Stimulated activated CD8-positive, alpha-beta memory T cell treated with anti-CD3 and anti-CD28 coated beads, Interleukin-12 subunit alpha, Interleukin-12 subunit beta, amount 100 ng/mL, for 24 hours (primary cell): ENCODE results near the gene FAM111B.
A peak's percentile ranks its signal among the peaks of the same experiment; 100 is the strongest.

Source experiments
- DNase-seq: peaks from one replicate; pipeline ENCODE4 v3.0.0-alpha.2; 2020; ENCODE audit errors: extremely low read depth

The FAM111B gene

DNA sequence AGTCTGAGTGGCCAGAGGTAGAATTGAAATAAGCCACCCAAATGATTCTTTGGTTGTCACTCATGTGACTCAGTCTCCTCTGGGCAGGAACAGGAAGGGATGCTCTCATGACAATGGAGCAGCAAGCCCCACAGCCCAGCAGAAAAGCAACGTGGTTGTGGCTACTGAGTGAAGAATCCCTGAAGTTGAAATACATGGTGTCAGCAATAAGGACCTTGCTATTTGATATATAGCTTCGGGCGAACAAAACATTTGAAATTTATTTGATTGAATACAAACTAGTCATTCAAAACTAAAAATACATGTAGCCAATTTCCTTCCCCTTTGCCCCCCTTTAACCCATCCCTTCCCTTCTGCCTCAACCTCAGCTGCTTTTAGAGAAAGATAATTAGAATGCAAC is 50.4 kb downstream of the FAM111B start:
- DNase-seq = no peak

DNA sequence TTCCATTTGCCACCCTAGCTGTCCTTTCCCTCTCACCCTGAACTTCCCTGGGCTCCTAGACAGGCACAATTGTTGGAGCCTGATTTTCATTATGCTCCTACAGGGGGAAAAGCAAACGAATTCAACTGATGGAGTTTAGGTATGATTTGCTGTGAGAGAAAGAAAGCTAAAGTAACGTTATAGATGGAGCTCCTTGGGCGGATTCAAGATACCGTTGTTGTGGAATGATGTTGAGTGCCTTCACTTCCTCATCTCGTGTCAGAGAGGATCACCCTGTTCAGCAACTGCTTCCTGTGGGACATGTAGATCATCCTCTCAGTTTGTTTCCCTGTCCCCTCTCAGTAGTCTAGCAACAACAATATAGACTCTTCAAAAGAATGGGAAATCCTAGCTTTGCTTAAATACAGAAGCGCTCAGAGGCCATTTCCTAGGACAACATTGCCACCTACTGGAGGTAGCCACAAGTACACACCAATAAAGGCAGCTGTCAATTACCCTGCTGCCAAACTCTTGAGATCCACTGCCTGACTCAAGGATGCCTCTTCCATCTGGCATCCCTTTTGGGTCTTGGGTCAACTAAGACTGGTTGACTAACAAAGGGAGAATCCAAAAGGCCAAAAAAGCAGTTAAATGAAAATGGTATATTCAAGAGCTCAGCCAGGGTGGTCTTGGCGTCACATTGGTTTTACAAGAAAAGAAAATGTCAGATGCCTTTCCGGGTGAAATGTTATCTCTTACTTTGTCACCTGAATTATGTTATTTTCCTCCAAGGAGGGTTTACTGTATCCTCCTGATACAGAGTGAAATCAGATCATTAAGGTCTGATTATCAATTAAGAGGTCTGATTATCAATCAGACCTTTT is 51.4 kb downstream of the FAM111B start:
- no peak for DNase-seq

DNA sequence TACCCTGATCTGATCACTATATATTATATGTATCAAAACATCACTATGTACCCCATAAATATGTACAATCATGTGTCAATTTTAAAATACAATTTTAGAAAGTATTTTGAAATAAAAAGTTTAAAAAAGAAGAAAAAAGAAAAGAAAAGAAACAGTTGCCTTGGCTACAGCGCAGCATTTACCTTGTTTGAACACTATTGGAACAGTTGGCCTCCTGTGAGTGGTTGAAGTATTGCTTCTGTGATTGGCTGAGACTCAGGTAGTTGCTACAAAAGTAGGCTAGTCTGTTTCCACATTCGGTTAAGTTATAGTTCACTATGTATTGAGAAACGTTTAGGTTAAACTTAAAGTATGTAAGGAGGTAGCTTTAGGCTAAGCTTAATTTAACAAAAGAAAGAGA is 57.0 kb downstream of the FAM111B start:
- DNase-seq = no peak

DNA sequence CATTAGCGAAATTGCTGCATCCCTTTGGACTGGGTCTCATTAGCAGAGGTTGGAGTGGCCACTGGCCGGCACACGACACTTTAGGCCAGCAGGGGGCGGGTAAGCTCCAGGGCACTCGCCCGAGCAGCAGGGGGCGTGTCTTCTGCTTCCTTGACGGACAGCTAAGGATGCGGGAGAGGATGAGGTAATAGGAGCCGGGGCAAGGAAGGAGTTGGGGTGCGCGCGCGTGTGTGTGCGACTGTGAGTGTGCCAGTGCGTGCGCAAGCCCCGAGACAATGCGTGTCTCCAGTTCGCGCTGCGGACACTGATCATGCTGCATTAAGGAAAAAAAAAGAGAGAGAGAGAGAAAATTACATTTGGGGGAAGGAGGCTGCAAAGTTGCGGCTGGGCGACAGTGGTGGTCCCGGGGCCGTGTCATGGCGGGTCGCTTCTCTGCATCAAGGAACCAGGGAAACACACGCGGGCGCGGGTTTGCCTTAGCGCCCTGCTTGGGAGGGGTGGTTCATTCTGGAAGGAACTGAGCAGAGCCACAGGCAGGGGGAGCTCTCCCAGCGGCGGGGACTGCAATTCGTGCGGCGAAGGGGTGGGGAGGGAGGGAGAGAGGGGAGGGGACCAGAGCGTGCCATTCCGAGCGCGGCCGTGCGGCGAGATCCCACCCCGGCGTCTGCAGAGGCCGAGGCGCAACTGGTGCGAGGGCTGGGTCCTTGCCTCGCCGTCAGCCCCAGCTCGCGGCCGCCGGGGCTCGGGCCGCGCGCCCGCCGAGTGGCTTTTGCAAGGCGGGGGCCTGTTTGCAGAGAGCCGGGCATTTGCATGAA is 64.7 kb downstream of the FAM111B start, which contains the start of gene DTX4:
TSS of gene DTX4 (plus strand) at position 625 of the 815 bp plus-strand sequence. CDS start 464 bp downstream, outside the sequence.
- DNase-seq = peak; percentile 78

DNA sequence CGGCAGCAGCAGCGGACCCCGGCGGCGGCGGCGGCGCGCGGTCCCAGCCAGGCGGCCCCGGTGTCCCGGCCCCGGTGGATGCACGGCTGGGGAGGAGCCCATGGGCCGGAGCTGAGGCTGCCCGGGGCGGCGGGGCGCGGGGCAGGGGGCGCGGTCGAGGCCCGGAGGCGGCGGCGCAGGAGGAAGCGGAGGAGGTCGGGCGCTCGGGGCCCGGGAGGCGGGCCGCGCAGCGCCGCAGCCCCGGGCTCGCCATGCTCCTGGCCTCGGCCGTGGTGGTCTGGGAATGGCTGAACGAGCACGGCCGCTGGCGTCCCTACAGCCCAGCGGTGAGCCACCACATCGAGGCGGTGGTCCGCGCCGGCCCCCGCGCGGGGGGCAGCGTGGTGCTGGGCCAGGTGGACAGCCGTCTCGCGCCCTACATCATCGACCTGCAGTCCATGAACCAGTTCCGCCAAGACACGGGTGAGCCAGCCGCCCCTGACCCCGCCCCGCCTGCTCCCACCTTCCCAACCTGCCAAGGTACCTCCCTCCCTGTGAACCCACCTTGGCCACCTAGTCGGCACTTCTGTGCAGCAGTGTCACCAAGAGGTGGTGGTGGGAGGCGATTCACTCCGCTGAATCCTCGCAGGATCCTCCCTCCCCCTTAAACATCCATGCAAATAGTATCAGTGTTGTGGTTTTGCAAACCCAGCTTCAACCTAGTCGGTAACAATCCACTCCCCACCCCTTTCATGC is 65.5 kb downstream of the FAM111B start:
- DNase-seq = no peak

DNA sequence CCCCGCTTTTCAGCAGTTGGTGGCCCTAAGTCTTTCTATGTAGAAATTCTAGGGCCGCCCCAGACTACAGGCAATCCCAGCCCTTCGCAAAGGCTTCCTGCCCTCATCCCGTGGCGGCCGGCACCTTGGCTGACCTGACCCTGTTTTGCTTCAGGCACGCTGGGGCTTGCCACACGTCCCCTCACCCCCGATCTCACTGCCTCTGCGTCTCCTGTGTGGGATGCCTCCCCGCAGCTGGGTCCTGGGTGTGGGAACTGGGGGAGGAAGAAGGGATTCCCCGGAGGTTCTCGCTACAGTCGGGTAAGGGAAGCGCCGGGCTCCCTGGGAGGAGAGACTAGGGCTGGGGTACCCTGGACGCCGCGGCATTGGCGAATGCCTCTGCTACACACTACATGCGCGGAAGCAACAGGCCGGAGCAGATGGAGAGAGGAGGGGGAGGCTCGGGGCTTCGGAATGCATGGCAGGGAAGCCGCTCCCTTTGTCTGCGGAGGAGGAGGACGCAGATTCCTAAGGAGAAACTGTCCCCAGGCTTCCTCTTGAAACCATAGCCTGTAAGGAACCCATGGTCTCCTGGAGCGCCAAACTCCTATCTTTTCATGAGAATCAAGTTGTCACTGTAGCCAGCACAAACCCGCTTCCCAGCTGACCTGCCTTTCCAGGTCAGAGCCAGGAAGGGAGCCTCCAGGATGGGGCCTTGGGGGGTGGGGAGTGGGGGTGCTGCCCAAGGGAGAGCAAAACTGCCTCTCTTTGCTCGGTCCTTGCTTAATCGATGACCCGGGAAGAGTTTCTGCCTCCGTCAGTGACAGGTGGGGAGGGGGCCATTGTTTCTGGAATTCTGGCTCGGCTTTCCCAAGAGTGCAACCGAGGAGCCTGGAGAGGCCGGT is 66.3 kb downstream of the FAM111B start:
- no peak for DNase-seq

DNA sequence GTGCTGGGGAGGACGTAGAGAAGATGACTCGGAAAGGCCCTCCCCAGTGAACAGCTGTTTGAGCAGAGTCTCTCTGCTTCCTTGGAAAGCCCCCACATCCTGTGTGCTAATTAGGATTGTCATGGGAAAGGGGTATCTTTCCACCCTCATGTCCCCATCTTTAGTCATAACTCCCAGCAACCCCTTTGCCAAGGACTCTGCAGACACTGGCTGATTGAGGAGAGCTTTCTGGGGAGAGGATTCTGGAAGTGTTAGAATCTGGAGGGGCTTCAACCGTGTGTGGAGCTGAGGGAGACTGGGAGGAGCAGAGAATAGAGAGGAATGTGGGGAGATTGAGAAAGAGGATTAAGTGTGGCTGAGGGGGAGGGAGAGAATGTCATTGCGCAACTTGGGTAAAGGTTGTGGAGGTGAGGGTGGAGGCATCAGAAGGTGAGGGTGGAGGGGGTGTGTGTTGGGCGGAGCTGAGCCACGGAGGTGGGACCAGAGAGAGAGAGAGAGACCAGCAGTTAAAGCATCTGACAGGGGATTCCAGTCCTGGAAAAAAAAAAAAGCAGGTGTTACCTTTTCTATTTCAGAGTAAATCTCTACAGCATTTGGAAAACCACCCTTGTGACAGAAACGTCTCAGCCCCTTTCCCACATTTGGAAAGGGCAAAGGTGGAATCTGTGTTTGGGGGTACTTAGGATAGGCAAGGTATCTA is 67.1 kb downstream of the FAM111B start:
- no peak for DNase-seq

DNA sequence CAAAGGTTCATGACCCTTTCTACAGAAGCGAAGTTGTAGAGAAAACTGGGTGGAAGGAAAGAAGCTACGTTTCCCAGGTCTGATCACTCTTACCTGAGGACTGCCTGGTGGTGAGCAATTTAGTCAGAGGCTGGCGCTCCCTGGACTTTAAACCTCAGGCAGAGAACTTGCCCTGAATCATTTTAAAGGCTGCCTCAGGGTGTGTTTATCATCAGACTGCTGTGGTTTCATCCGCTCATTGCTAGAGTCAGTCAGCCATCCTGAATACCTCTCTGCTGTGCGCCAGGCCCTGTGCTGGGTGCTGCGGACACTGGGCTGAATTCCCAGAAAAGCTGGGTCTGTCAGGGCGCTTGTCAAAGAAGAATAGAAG is 67.6 kb downstream of the FAM111B start:
- DNase-seq = no peak

DNA sequence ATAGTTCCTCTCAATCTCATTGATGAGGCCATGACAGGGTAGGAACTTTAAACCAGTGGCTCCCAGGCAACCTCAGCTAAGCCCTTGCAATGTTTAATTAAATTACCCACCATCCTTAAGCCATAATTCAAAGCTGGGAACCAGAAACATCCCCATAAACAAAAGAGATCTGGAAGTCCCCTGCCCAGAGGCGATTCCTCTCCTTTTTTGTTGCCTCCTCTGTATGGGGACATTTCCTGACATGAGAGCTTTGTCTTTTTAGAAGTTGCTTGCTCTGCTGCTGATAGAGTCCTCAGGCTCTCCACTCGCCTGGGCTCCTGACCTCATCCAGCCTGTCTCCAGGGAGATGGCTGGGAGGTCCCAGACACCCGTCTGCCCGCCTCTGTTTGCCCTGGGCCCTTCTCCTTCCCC is 68.1 kb downstream of the FAM111B start:
- DNase-seq = no peak

DNA sequence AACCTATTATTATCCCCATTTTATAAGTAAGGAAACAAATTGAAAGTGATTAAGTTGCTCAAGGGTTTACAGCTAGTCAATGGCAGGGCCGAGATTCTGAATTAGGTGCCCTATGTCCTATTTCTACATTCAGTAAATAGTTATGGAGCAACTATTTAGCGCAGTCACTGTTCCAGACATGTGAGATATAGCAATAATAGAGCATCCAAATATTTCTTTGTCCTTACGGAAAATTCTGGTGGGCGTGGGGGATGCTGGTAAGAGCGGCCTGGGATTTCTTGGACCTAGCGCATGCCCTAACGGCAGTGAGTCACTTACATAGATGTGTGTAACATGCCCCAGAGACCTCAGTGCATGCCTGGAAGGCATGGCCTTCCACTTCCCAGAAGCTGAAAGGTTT is 69.3 kb downstream of the FAM111B start:
- DNase-seq = no peak
